Hematopoietic multipotent progenitor cell treated with erythropoietin and hydrocortisone succinate and interleukin-3 and kit ligand, for 6 days (in vitro differentiated cells): Measurements from ENCODE around the gene MCM3.

Source experiments
- DNase-seq: peaks from one replicate; pipeline ENCODE4 v3.0.0-alpha.2; 2015

MCM3 gene

GRCh38 chr6:52301326-52301725 lies 16.8 kb upstream of the MCM3 start:
- DNase-seq: peak; percentile 60

- no peak for DNase-seq
These were observed 16.0 kb upstream of the MCM3 start for GRCh38 chr6:52300489-52300931.

GRCh38 chr6:52299653-52300052 lies 15.1 kb upstream of the MCM3 start:
- peak; percentile 60 for DNase-seq

- no peak for DNase-seq
These were observed 12.9 kb upstream of the MCM3 start for GRCh38 chr6:52297433-52297832.

GRCh38 chr6:52293067-52293466 lies 8.5 kb upstream of the MCM3 start:
- DNase-seq: no peak

GRCh38 chr6:52288841-52289240 lies 4.3 kb upstream of the MCM3 start:
- DNase-seq: no peak

- no peak for DNase-seq
These were observed 3.7 kb upstream of the MCM3 start for GRCh38 chr6:52288216-52288615.

- DNase-seq: peak; percentile 92
These were observed 2.4 kb upstream of the MCM3 start for GRCh38 chr6:52286798-52287432.

- peak; percentile 55 for DNase-seq
These were observed 881 bp upstream of the MCM3 start for GRCh38 chr6:52285177-52286068.

GRCh38 chr6:52284131-52284459 lies 447 bp downstream of the MCM3 start:
- peak; percentile 82 for DNase-seq

- no peak for DNase-seq
These were observed 1.4 kb downstream of the MCM3 start for GRCh38 chr6:52283111-52283510.

GRCh38 chr6:52276130-52276529 lies 8.4 kb downstream of the MCM3 start:
- no peak for DNase-seq

GRCh38 chr6:52271852-52272460 lies 12.6 kb downstream of the MCM3 start:
- no peak for DNase-seq

GRCh38 chr6:52263709-52264540 lies 20.6 kb downstream of the MCM3 start:
- DNase-seq: peak; percentile 85

GRCh38 chr6:52262620-52263344 lies 21.8 kb downstream of the MCM3 start:
- no peak for DNase-seq

GRCh38 chr6:52261229-52261628 lies 23.3 kb downstream of the MCM3 start:
- DNase-seq: no peak

- DNase-seq: no peak
These were observed 23.9 kb downstream of the MCM3 start for GRCh38 chr6:52260634-52261033.

GRCh38 chr6:52255434-52255833 lies 29.1 kb downstream of the MCM3 start:
- no peak for DNase-seq

- DNase-seq: no peak
These were observed 29.7 kb downstream of the MCM3 start for GRCh38 chr6:52254731-52255378.

- DNase-seq: no peak
These were observed 31.0 kb downstream of the MCM3 start for GRCh38 chr6:52253494-52253893.

- DNase-seq: no peak
These were observed 33.4 kb downstream of the MCM3 start for GRCh38 chr6:52251113-52251512.

GRCh38 chr6:52249078-52249477 lies 35.5 kb downstream of the MCM3 start:
- no peak for DNase-seq
